ENCODE results near the gene SEC23B. TPM values are rescaled to one million over a fixed set of nuclear protein-coding genes. Genes with fewer than 3 reads are reported as not detected.

The SEC23B gene
- total and polyA plus RNA-seq, 2 of the 13 experiments (the other 11 are each of a cell fraction or from before 2014, with no cell fraction given): 114 to 120 TPM

- TF ChIP-seq ZNF883 (CRISPR knock-in tag; IDR thresholded peaks at IDR 0.05; ENCODE audit: not compliant biosample characterization) (peak; percentile 81), ZBTB8A (CRISPR knock-in tag; IDR thresholded peaks at IDR 0.05; ENCODE audit: borderline replicate concordance, low read depth) (no peak), TFDP2 (CRISPR knock-in tag; IDR thresholded peaks at IDR 0.05) (peak; percentile 90), JDP2 (CRISPR knock-in tag; IDR thresholded peaks at IDR 0.05; ENCODE audit: borderline replicate concordance) (no peak), ETS1 (CRISPR knock-in tag; IDR thresholded peaks at IDR 0.05) (no peak; the same call in 1 of the 2 replicates), ZFP36L2 (CRISPR knock-in tag; IDR thresholded peaks at IDR 0.05) (no peak), ZSCAN12 (CRISPR knock-in tag; IDR thresholded peaks at IDR 0.05) (0 out of 2 replicates have a peak, but pooled peaks have one; percentile 51), ZNF547 (CRISPR knock-in tag; IDR thresholded peaks at IDR 0.05) (peak; percentile 95; the same call in 1 of the 2 replicates), BHLHE40 (IDR thresholded peaks at IDR 0.05; ENCODE audit: low read length) (no peak), ZNF362 (CRISPR knock-in tag; IDR thresholded peaks at IDR 0.05; ENCODE audit: borderline replicate concordance) (no peak), FLYWCH1 (CRISPR knock-in tag; IDR thresholded peaks at IDR 0.05) (no peak), ZBTB37 (CRISPR knock-in tag; IDR thresholded peaks at IDR 0.05) (no peak; the same call in 1 of the 2 replicates), GMEB2 (CRISPR knock-in tag; IDR thresholded peaks at IDR 0.05; ENCODE audit: low read depth) (no peak), ZNF567 (CRISPR knock-in tag; IDR thresholded peaks at IDR 0.05; ENCODE audit: borderline replicate concordance) (no peak), ZNF101 (CRISPR knock-in tag; IDR thresholded peaks at IDR 0.05; ENCODE audit: borderline replicate concordance, low read depth) (no peak), ARID2 (CRISPR knock-in tag; IDR thresholded peaks at IDR 0.05; ENCODE audit: borderline replicate concordance) (peak; percentile 50; the same call in 1 of the 2 replicates), FOXP4 (CRISPR knock-in tag; IDR thresholded peaks at IDR 0.05) (peak; percentile 74), SYNCRIP (IDR thresholded peaks at IDR 0.05; ENCODE audit: insufficient read depth, low read depth, low read length) (no peak), BRCA1 (CRISPR knock-in tag; IDR thresholded peaks at IDR 0.05) (peak; percentile 51; the same call in 1 of the 2 replicates), ZNF207 (IDR thresholded peaks at IDR 0.05; ENCODE audit: borderline replicate concordance) (no peak)
These were observed 10.8 kb upstream of the SEC23B start, which contains the start of gene RBBP9 (continued) for GRCh38 chr20:18496740-18497592.
